Stimulated activated CD8-positive, alpha-beta memory T cell treated with anti-CD3 and anti-CD28 coated beads, Interleukin-7, amount 100 ng/mL, for 4 hours (primary cell): ENCODE results near the gene SNU13.
"Not testable (repeated sequence)": the region's sequence is repeated elsewhere in the genome, so short reads cannot be mapped to it uniquely, and the experiment has no call there.

Experiments used
- DNase-seq, 2 donors: peaks; one replicate each; pipeline ENCODE4 v3.0.0-alpha.2; 2020; ENCODE audit warnings: low read depth in 2 of 2

The SNU13 gene

GRCh38 chr22:41641854-41642253 lies 46.8 kb downstream of the SNU13 start:
- DNase-seq, result no peak

- no peak for DNase-seq
Measured at GRCh38 chr22:41638748-41639147, 49.9 kb downstream of the SNU13 start.

- no peak for DNase-seq
Measured at GRCh38 chr22:41638124-41638523, 50.5 kb downstream of the SNU13 start.

- DNase-seq, result not testable (repeated sequence)
Measured at GRCh38 chr22:41637623-41638022, 51.0 kb downstream of the SNU13 start.

GRCh38 chr22:41636467-41636866 lies 52.2 kb downstream of the SNU13 start:
- DNase-seq, result no peak

GRCh38 chr22:41634610-41635009 lies 54.1 kb downstream of the SNU13 start:
- DNase-seq, result not testable (repeated sequence)

- not testable (repeated sequence) for DNase-seq
Measured at GRCh38 chr22:41631615-41632014, 57.1 kb downstream of the SNU13 start.

GRCh38 chr22:41631115-41631514 lies 57.6 kb downstream of the SNU13 start:
- not testable (repeated sequence) for DNase-seq

GRCh38 chr22:41625577-41625976 lies 63.1 kb downstream of the SNU13 start:
- no peak for DNase-seq
